Astrocyte (in vitro differentiated cells and primary cell): Measurements from ENCODE around the gene TNFRSF25.

Experiments used
- CTCF ChIP-seq: IDR thresholded peaks from 2 replicates; pipeline ENCODE4 v1.5.1; 2011; ENCODE audit warnings: low read depth, mild to moderate bottlenecking, inconsistent platforms, low read length, moderate library complexity; ENCODE audit not compliant: insufficient read depth
- EZH2 ChIP-seq: IDR thresholded peaks from 2 replicates; pipeline ENCODE4 v1.6.1; 2012; ENCODE audit warnings: mild to moderate bottlenecking, low read length, inconsistent platforms; ENCODE audit not compliant: insufficient read depth

GRCh38 chr1:6414881-6415626, 50.9 kb downstream of the TNFRSF25 start:
- no peak for TF ChIP-seq CTCF
- no peak for TF ChIP-seq EZH2
